Measurements from ENCODE around the gene COL4A2.

The COL4A2 gene

GRCh38 chr13:110354123-110354627 is 47.1 kb downstream of the COL4A2 start:
- H3K36me3 ChIP-seq (ENCODE audit: control insufficient read depth, insufficient read depth, low read length): peaks cover 9% of the 10 kb centered on the region
- H3K9me3 ChIP-seq (ENCODE audit: control insufficient read depth, low read length): no peaks in the 10 kb centered on the region
- 93 to 96% methylated on average over 4 of the region's 6 CpGs for WGBS, 2 experiments
- no peak overlapping the region for H3K4me3 ChIP-seq (ENCODE audit: insufficient read depth, low read depth, low read length)
- no peaks in the 10 kb centered on the region for H3K4me1 ChIP-seq (ENCODE audit: control insufficient read depth, insufficient read depth, low read length)
- no peaks in the 10 kb centered on the region for H3K27me3 ChIP-seq (ENCODE audit: control insufficient read depth, insufficient read depth, low read length, poor library complexity, severe bottlenecking)
- no peak overlapping the region for H3K27ac ChIP-seq (ENCODE audit: insufficient read depth, low read depth, low read length, poor library complexity, severe bottlenecking)

DNA sequence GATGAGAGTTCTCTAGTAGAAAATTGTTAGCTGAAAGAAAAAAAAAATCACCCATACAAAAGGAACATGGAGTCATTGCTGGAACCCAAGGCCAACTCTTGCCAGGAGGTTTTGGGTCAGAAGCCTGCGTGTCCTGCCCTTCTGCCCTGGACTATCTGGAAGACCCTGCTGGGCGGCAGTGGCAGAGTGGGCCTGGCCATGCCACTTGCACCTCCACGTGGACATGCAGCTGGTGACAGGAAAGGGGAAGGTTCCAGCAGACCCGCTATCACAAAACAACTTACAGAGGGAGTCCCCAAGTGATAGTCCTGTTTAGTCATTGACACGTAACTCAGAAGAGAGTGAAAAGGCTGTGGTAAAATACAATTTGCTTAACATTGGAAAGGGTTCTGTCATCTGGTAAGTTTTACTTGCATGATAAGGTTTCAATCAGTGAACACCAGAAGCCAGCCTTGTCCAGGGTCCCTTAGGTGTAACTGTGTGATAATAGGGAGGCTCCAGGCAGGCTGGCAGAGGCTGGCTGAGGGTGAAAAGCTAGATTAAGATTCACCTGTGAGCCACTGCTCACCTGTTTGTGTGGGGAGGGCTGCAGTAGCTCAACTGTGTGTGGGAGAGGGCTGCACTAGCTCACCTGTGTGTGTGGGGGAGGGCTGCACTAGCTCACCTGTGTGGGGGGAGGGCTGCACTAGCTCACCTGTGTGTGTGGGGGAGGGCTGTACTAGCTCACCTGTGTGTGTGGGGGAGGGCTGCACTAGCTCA is 47.8 kb downstream of the COL4A2 start:
- H3K4me3 ChIP-seq (ENCODE audit: insufficient read depth, low read depth, low read length): no peak overlapping the region
- H3K27ac ChIP-seq (ENCODE audit: insufficient read depth, low read depth, low read length, poor library complexity, severe bottlenecking): no peak overlapping the region
- H3K36me3 ChIP-seq (ENCODE audit: control insufficient read depth, insufficient read depth, low read length): peaks cover 9% of the 10 kb centered on the region

GRCh38 chr13:110356362-110356761 is 49.3 kb downstream of the COL4A2 start:
- H3K9me3 ChIP-seq (ENCODE audit: control insufficient read depth, low read length): no peaks in the 10 kb centered on the region
- H3K27ac ChIP-seq (ENCODE audit: insufficient read depth, low read depth, low read length, poor library complexity, severe bottlenecking): no peak overlapping the region
- no peak overlapping the region for H3K4me3 ChIP-seq (ENCODE audit: insufficient read depth, low read depth, low read length)
- peaks cover 9% of the 10 kb centered on the region for H3K36me3 ChIP-seq (ENCODE audit: control insufficient read depth, insufficient read depth, low read length)
- peaks cover 4% of the 10 kb centered on the region for H3K4me1 ChIP-seq (ENCODE audit: control insufficient read depth, insufficient read depth, low read length)
- 87 to 89% methylated on average over 12 of the region's 12 CpGs for WGBS, 2 experiments
- no peaks in the 10 kb centered on the region for H3K27me3 ChIP-seq (ENCODE audit: control insufficient read depth, insufficient read depth, low read length, poor library complexity, severe bottlenecking)

More for the DNA sequence above, 47.8 kb downstream of the COL4A2 start:
- 89% methylated on average over 5 of the region's 5 CpGs for WGBS, 2 experiments
- no peaks in the 10 kb centered on the region for H3K9me3 ChIP-seq (ENCODE audit: control insufficient read depth, low read length)
- peaks cover 2% of the 10 kb centered on the region for H3K4me1 ChIP-seq (ENCODE audit: control insufficient read depth, insufficient read depth, low read length)
- H3K27me3 ChIP-seq (ENCODE audit: control insufficient read depth, insufficient read depth, low read length, poor library complexity, severe bottlenecking): no peaks in the 10 kb centered on the region

DNA sequence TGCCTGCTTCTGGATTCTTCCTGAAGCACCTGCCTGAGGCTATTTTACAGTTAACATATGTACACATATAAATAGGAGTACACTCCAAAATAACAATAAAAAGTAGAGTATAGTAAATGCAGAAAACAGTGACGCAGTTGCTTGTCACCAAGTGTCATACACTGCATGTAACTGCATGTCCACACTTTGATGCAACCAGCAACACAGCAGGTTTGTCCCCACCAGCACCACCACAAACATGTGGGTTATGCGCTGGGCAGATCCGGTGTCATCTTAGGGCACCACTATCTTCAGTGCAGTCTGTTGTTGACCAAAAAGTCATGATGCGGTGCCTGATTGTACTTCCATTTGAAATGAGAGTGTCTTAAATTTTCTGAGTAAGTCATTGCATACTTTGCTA is 51.3 kb downstream of the COL4A2 start:
- H3K4me1 ChIP-seq (ENCODE audit: control insufficient read depth, insufficient read depth, low read length): peaks cover 4% of the 10 kb centered on the region
- no peak overlapping the region for H3K4me3 ChIP-seq (ENCODE audit: insufficient read depth, low read depth, low read length)
- H3K9me3 ChIP-seq (ENCODE audit: control insufficient read depth, low read length): no peaks in the 10 kb centered on the region
- no peak overlapping the region for H3K27ac ChIP-seq (ENCODE audit: insufficient read depth, low read depth, low read length, poor library complexity, severe bottlenecking)
- H3K36me3 ChIP-seq (ENCODE audit: control insufficient read depth, insufficient read depth, low read length): peaks cover 9% of the 10 kb centered on the region
- H3K27me3 ChIP-seq (ENCODE audit: control insufficient read depth, insufficient read depth, low read length, poor library complexity, severe bottlenecking): no peaks in the 10 kb centered on the region
- 95 to 96% methylated on average over 4 of the region's 4 CpGs for WGBS, 2 experiments

GRCh38 chr13:110359840-110360301 is 52.8 kb downstream of the COL4A2 start:
- H3K27me3 ChIP-seq (ENCODE audit: control insufficient read depth, insufficient read depth, low read length, poor library complexity, severe bottlenecking): no peaks in the 10 kb centered on the region
- WGBS, 2 experiments: 82 to 83% methylated on average over 6 to 7 of the region's 7 CpGs
- H3K27ac ChIP-seq (ENCODE audit: insufficient read depth, low read depth, low read length, poor library complexity, severe bottlenecking): no peak overlapping the region
- peaks cover 9% of the 10 kb centered on the region for H3K36me3 ChIP-seq (ENCODE audit: control insufficient read depth, insufficient read depth, low read length)
- H3K4me3 ChIP-seq (ENCODE audit: insufficient read depth, low read depth, low read length): no peak overlapping the region
- H3K4me1 ChIP-seq (ENCODE audit: control insufficient read depth, insufficient read depth, low read length): peaks cover 4% of the 10 kb centered on the region
- no peaks in the 10 kb centered on the region for H3K9me3 ChIP-seq (ENCODE audit: control insufficient read depth, low read length)

- peaks cover 4% of the 10 kb centered on the region for H3K4me1 ChIP-seq (ENCODE audit: control insufficient read depth, insufficient read depth, low read length)
- 86% methylated on average over 11 of the region's 11 CpGs for WGBS, 2 experiments
- no peaks in the 10 kb centered on the region for H3K9me3 ChIP-seq (ENCODE audit: control insufficient read depth, low read length)
- H3K4me3 ChIP-seq (ENCODE audit: insufficient read depth, low read depth, low read length): no peak overlapping the region
- no peak overlapping the region for H3K27ac ChIP-seq (ENCODE audit: insufficient read depth, low read depth, low read length, poor library complexity, severe bottlenecking)
- H3K36me3 ChIP-seq (ENCODE audit: control insufficient read depth, insufficient read depth, low read length): peaks cover 9% of the 10 kb centered on the region
- H3K27me3 ChIP-seq (ENCODE audit: control insufficient read depth, insufficient read depth, low read length, poor library complexity, severe bottlenecking): no peaks in the 10 kb centered on the region
Observed at GRCh38 chr13:110360598-110360997, 53.5 kb downstream of the COL4A2 start.

- 92 to 93% methylated on average over 10 of the region's 10 CpGs for WGBS, 2 experiments
- Histone ChIP-seq H3K4me3 (ENCODE audit: insufficient read depth, low read depth, low read length) (no peak overlapping the region), H3K36me3 (ENCODE audit: control insufficient read depth, insufficient read depth, low read length) (peaks cover 9% of the 10 kb centered on the region)
Observed at GRCh38 chr13:110361365-110361911, 54.4 kb downstream of the COL4A2 start.

GRCh38 chr13:110363010-110363409 is 55.9 kb downstream of the COL4A2 start:
- Histone ChIP-seq H3K27me3 (ENCODE audit: control insufficient read depth, insufficient read depth, low read length, poor library complexity, severe bottlenecking) (no peaks in the 10 kb centered on the region), H3K9me3 (ENCODE audit: control insufficient read depth, low read length) (no peaks in the 10 kb centered on the region), H3K4me1 (ENCODE audit: control insufficient read depth, insufficient read depth, low read length) (peaks cover 4% of the 10 kb centered on the region), H3K36me3 (ENCODE audit: control insufficient read depth, insufficient read depth, low read length) (peaks cover 5% of the 10 kb centered on the region), H3K4me3 (ENCODE audit: insufficient read depth, low read depth, low read length) (no peak overlapping the region), H3K27ac (ENCODE audit: insufficient read depth, low read depth, low read length, poor library complexity, severe bottlenecking) (no peak overlapping the region)
- 78 to 79% methylated on average over 8 of the region's 8 CpGs for WGBS, 2 experiments

More at GRCh38 chr13:110361365-110361911, 54.4 kb downstream of the COL4A2 start:
- H3K27me3 ChIP-seq (ENCODE audit: control insufficient read depth, insufficient read depth, low read length, poor library complexity, severe bottlenecking): no peaks in the 10 kb centered on the region
- no peak overlapping the region for H3K27ac ChIP-seq (ENCODE audit: insufficient read depth, low read depth, low read length, poor library complexity, severe bottlenecking)
- peaks cover 4% of the 10 kb centered on the region for H3K4me1 ChIP-seq (ENCODE audit: control insufficient read depth, insufficient read depth, low read length)
- no peaks in the 10 kb centered on the region for H3K9me3 ChIP-seq (ENCODE audit: control insufficient read depth, low read length)

GRCh38 chr13:110364081-110364480 is 57.0 kb downstream of the COL4A2 start:
- Histone ChIP-seq H3K36me3 (ENCODE audit: control insufficient read depth, insufficient read depth, low read length) (no peaks in the 10 kb centered on the region), H3K27me3 (ENCODE audit: control insufficient read depth, insufficient read depth, low read length, poor library complexity, severe bottlenecking) (no peaks in the 10 kb centered on the region), H3K27ac (ENCODE audit: insufficient read depth, low read depth, low read length, poor library complexity, severe bottlenecking) (no peak overlapping the region), H3K4me1 (ENCODE audit: control insufficient read depth, insufficient read depth, low read length) (peaks cover 4% of the 10 kb centered on the region), H3K4me3 (ENCODE audit: insufficient read depth, low read depth, low read length) (no peak overlapping the region), H3K9me3 (ENCODE audit: control insufficient read depth, low read length) (no peaks in the 10 kb centered on the region)
- WGBS, 2 experiments: 89 to 92% methylated on average over 3 to 5 of the region's 5 CpGs

DNA sequence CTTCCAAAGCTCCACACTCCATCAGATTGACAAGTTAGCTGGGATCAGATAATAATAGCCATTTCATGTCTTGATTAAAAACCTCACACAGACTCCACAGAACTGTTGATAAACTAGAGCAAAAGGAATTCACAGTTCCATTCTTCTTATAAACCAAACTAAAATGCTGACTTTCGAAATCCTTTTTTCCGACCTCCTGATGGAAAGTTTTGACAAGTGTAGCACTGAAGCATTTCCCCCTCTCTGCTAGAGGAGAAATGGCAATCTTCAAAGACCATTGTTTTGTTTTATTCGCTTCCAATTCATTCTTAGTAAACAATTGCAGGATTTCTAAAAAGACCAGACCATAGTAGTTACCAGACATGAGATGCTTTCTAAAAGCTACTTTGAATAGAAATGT is 58.8 kb downstream of the COL4A2 start:
- Histone ChIP-seq H3K27me3 (ENCODE audit: control insufficient read depth, insufficient read depth, low read length, poor library complexity, severe bottlenecking) (no peaks in the 10 kb centered on the region), H3K4me3 (ENCODE audit: insufficient read depth, low read depth, low read length) (no peak overlapping the region), H3K27ac (ENCODE audit: insufficient read depth, low read depth, low read length, poor library complexity, severe bottlenecking) (no peak overlapping the region), H3K36me3 (ENCODE audit: control insufficient read depth, insufficient read depth, low read length) (no peaks in the 10 kb centered on the region), H3K4me1 (ENCODE audit: control insufficient read depth, insufficient read depth, low read length) (no peaks in the 10 kb centered on the region), H3K9me3 (ENCODE audit: control insufficient read depth, low read length) (no peaks in the 10 kb centered on the region)
- 89 to 100% methylated on average over 3 of the region's 3 CpGs for WGBS, 2 experiments
